NCI-H748 (cell line): ENCODE measurements around the gene RNU5D-1.

Experiments used
- DNase-seq: peaks from one replicate; lab custom pipeline; 2025; ENCODE audit not compliant: unreplicated experiment; lab: John Stamatoyannopoulos, UW

Gene RNU5D-1

GRCh38 chr1:44733365-44733764 lies 2.4 kb upstream of the RNU5D-1 start:
- no peak for DNase-seq

- no peak for DNase-seq
Observed at GRCh38 chr1:44724955-44725698, 5.8 kb downstream of the RNU5D-1 start.

- DNase-seq = no peak
Observed at GRCh38 chr1:44724296-44724954, 6.5 kb downstream of the RNU5D-1 start.

- DNase-seq = no peak
Observed at GRCh38 chr1:44723496-44724295, 7.3 kb downstream of the RNU5D-1 start.

GRCh38 chr1:44723064-44723463 lies 7.9 kb downstream of the RNU5D-1 start:
- no peak for DNase-seq

- peak; percentile 95 for DNase-seq
Observed at GRCh38 chr1:44721485-44722361, 9.2 kb downstream of the RNU5D-1 start.

- DNase-seq = no peak
Observed at GRCh38 chr1:44720281-44720680, 10.7 kb downstream of the RNU5D-1 start.

- no peak for DNase-seq
Observed at GRCh38 chr1:44719318-44719717, 11.7 kb downstream of the RNU5D-1 start.

GRCh38 chr1:44718091-44718490 lies 12.9 kb downstream of the RNU5D-1 start:
- DNase-seq = no peak

- no peak for DNase-seq
Observed at GRCh38 chr1:44717653-44718052, 13.3 kb downstream of the RNU5D-1 start.

GRCh38 chr1:44717156-44717555 lies 13.8 kb downstream of the RNU5D-1 start:
- no peak for DNase-seq

- peak; percentile 77 for DNase-seq
Observed at GRCh38 chr1:44714944-44715571, 15.9 kb downstream of the RNU5D-1 start.

- DNase-seq = no peak
Observed at GRCh38 chr1:44714532-44714931, 16.4 kb downstream of the RNU5D-1 start.

GRCh38 chr1:44713321-44713781 lies 17.6 kb downstream of the RNU5D-1 start:
- no peak for DNase-seq

GRCh38 chr1:44707959-44708831 lies 22.8 kb downstream of the RNU5D-1 start:
- peak; percentile 56 for DNase-seq

GRCh38 chr1:44707112-44707881 lies 23.7 kb downstream of the RNU5D-1 start:
- DNase-seq = no peak

- no peak for DNase-seq
Observed at GRCh38 chr1:44705938-44706337, 25.0 kb downstream of the RNU5D-1 start.

- no peak for DNase-seq
Observed at GRCh38 chr1:44705470-44705869, 25.5 kb downstream of the RNU5D-1 start.
